GM12891 (cell line): Measurements from ENCODE around the gene COL6A3. TPM values are rescaled to one million over a fixed set of nuclear protein-coding genes. Genes with fewer than 3 reads are reported as not detected.

Source experiments
- DNase-seq: peaks from one replicate; pipeline ENCODE4 v3.0.0; 2011; ENCODE audit warnings: low spot score; ENCODE audit not compliant: insufficient read length
- FAIRE-seq: peaks from 2 replicates; lab custom pipeline; 2011; peaks lifted over from hg19 to GRCh38; lab: Jason Lieb, UNC
- PAX5 ChIP-seq: IDR thresholded peaks from 2 replicates; pipeline ENCODE4 v1.6.1; 2011; ENCODE audit warnings: low read length, moderate library complexity, mild to moderate bottlenecking; ENCODE audit not compliant: insufficient read depth, severe bottlenecking
- POLR2A ChIP-seq: IDR thresholded peaks from 2 replicates; pipeline ENCODE4 v1.6.1; 2011; ENCODE audit warnings: low read depth, low read length, control low read depth
- POLR2AphosphoS5 ChIP-seq: IDR thresholded peaks from 2 replicates; pipeline ENCODE4 v1.6.1; 2011; ENCODE audit warnings: low read depth, low read length, control low read depth
- POU2F2 ChIP-seq: IDR thresholded peaks from 2 replicates; pipeline ENCODE4 v1.6.1; 2011; ENCODE audit warnings: low read depth, mild to moderate bottlenecking, control low read depth, low read length, moderate library complexity
- SPI1 ChIP-seq: IDR thresholded peaks from 2 replicates; pipeline ENCODE4 v1.6.1; 2011; ENCODE audit warnings: low read depth, low read length, control low read depth
- TAF1 ChIP-seq: IDR thresholded peaks from 2 replicates; pipeline ENCODE4 v1.6.1; 2011; ENCODE audit warnings: low read depth, low read length, control low read depth
- polyA plus RNA-seq: library from polyadenylated mRNA; unstranded; fragments of >200 nt; gene quantifications from one replicate; pipeline ENCODE4 v1.2.1, GENCODE V29; 2012; ENCODE audit warnings: low read depth, missing spikeins, inconsistent platforms; ENCODE audit not compliant: missing spikeins

The COL6A3 gene
- polyA plus RNA-seq = 0.05 TPM

GRCh38 chr2:237413777-237414661 lies at the start of gene COL6A3:
TSS of gene COL6A3 (minus strand) at chr2:237414164. CDS start at chr2:237396817, 17,347 bp downstream.
- no peak for FAIRE-seq
- TF ChIP-seq PAX5 (no peak), SPI1 (no peak), TAF1 (no peak), POLR2AphosphoS5 (no peak), POU2F2 (no peak), POLR2A (no peak)
- no peak for DNase-seq

- no peak for TF ChIP-seq POLR2A
- no peak for TF ChIP-seq TAF1
- no peak for TF ChIP-seq PAX5
- TF ChIP-seq SPI1 = no peak
- TF ChIP-seq POLR2AphosphoS5 = no peak
- TF ChIP-seq POU2F2 = no peak
- FAIRE-seq (no peak), DNase-seq (no peak)
These were observed 45.8 kb upstream of the COL6A3 start for GRCh38 chr2:237459741-237460174.

- FAIRE-seq (no peak), DNase-seq (no peak)
- TF ChIP-seq POLR2A (no peak), TAF1 (no peak), POLR2AphosphoS5 (no peak), POU2F2 (no peak), SPI1 (no peak), PAX5 (no peak)
These were observed 45.3 kb upstream of the COL6A3 start for GRCh38 chr2:237459226-237459625.

- DNase-seq (no peak), FAIRE-seq (no peak)
- TF ChIP-seq SPI1 (no peak), TAF1 (no peak), PAX5 (no peak), POLR2AphosphoS5 (no peak), POU2F2 (no peak), POLR2A (no peak)
These were observed 44.6 kb upstream of the COL6A3 start for GRCh38 chr2:237458519-237458918.

- DNase-seq = no peak
- FAIRE-seq = no peak
- TF ChIP-seq POLR2A (no peak), POU2F2 (no peak), SPI1 (no peak), TAF1 (no peak), POLR2AphosphoS5 (no peak), PAX5 (no peak)
These were observed 43.5 kb upstream of the COL6A3 start for GRCh38 chr2:237457388-237457941.

- FAIRE-seq (no peak), DNase-seq (no peak)
- TF ChIP-seq POLR2A = no peak
- TF ChIP-seq POLR2AphosphoS5 = no peak
- TF ChIP-seq POU2F2 = no peak
- no peak for TF ChIP-seq PAX5
- TF ChIP-seq TAF1 = no peak
- no peak for TF ChIP-seq SPI1
These were observed 42.4 kb upstream of the COL6A3 start for GRCh38 chr2:237456200-237456843.

- no peak for FAIRE-seq
These were observed 41.8 kb upstream of the COL6A3 start for GRCh38 chr2:237455764-237456163.

GRCh38 chr2:237453671-237454070 lies 39.7 kb upstream of the COL6A3 start:
- DNase-seq (no peak), FAIRE-seq (no peak)
- TF ChIP-seq SPI1 (no peak), TAF1 (no peak)

More at GRCh38 chr2:237455764-237456163, 41.8 kb upstream of the COL6A3 start:
- TF ChIP-seq POU2F2 (no peak), SPI1 (no peak), POLR2AphosphoS5 (no peak), POLR2A (no peak), PAX5 (no peak), TAF1 (no peak)
- DNase-seq = no peak

GRCh38 chr2:237452861-237453260 lies 38.9 kb upstream of the COL6A3 start:
- FAIRE-seq (no peak), DNase-seq (no peak)
- TF ChIP-seq SPI1 (no peak), POU2F2 (no peak), POLR2AphosphoS5 (no peak), POLR2A (no peak)
